ENCODE data around the gene KIF21A. TPM values are rescaled to one million over a fixed set of nuclear protein-coding genes. Genes with fewer than 3 reads are reported as not detected.

Gene KIF21A
- total RNA-seq, 1 donor from 2014 or later: 24.4 TPM

- peaks cover 2% of the 10 kb centered on the region for H3K36me3 Mint-ChIP-seq
- no peaks in the 10 kb centered on the region for H3K27me3 Mint-ChIP-seq (ENCODE audit: low read depth)
- DNase-seq (ENCODE audit: low spot score in 2 of 2, unreplicated experiment in 2 of 2): no peak
- no peak for TF ChIP-seq CTCF (IDR thresholded peaks at IDR 0.05; ENCODE audit: unreplicated experiment)
- no peak overlapping the region for H3K4me3 Mint-ChIP-seq
- no peaks in the 10 kb centered on the region for H3K9me3 Mint-ChIP-seq
- peaks cover 30% of the 10 kb centered on the region for H3K4me1 Mint-ChIP-seq
- no peak overlapping the region for H3K27ac Mint-ChIP-seq
Observed at GRCh38 chr12:39405580-39405979, 37.3 kb downstream of the KIF21A start.

GRCh38 chr12:39404000-39404399 lies 38.9 kb downstream of the KIF21A start:
- DNase-seq (ENCODE audit: low spot score in 2 of 2, unreplicated experiment in 2 of 2): no peak
- peaks cover 25% of the 10 kb centered on the region for H3K4me1 Mint-ChIP-seq
- H3K27ac Mint-ChIP-seq: no peak overlapping the region
- TF ChIP-seq CTCF (IDR thresholded peaks at IDR 0.05; ENCODE audit: unreplicated experiment): no peak
- H3K36me3 Mint-ChIP-seq: peaks cover 2% of the 10 kb centered on the region
- H3K4me3 Mint-ChIP-seq: no peak overlapping the region
- H3K27me3 Mint-ChIP-seq (ENCODE audit: low read depth): no peaks in the 10 kb centered on the region
- no peaks in the 10 kb centered on the region for H3K9me3 Mint-ChIP-seq

DNA sequence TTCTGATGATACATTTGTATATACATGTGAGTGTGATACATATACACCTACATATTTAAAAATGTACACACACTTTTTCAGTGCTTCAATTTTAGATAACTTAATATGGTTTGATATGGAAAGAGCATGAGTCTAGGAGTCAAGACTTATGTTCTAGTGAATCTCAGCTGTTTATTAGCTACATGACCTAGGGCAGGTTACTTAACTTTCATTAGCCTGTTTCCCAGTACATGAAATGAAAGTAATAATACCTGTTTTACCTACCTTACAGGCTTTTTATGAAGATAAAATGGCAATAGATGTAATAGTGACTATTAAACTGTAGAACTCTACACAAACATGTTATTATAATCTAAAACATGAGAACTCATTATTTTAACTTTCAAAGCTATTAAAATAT lies 39.5 kb downstream of the KIF21A start:
- Mint-ChIP-seq H3K27me3 (ENCODE audit: low read depth) (no peaks in the 10 kb centered on the region), H3K4me1 (peaks cover 25% of the 10 kb centered on the region), H3K27ac (no peak overlapping the region), H3K4me3 (no peak overlapping the region), H3K9me3 (no peaks in the 10 kb centered on the region), H3K36me3 (no peaks in the 10 kb centered on the region)
- no peak for DNase-seq (ENCODE audit: low spot score in 2 of 2, unreplicated experiment in 2 of 2)
- no peak for TF ChIP-seq CTCF (IDR thresholded peaks at IDR 0.05; ENCODE audit: unreplicated experiment)

- TF ChIP-seq CTCF (IDR thresholded peaks at IDR 0.05; ENCODE audit: unreplicated experiment): no peak
- Mint-ChIP-seq H3K27ac (no peak overlapping the region), H3K4me1 (peaks cover 25% of the 10 kb centered on the region), H3K36me3 (no peaks in the 10 kb centered on the region), H3K9me3 (no peaks in the 10 kb centered on the region), H3K27me3 (ENCODE audit: low read depth) (no peaks in the 10 kb centered on the region), H3K4me3 (no peak overlapping the region)
- no peak for DNase-seq (ENCODE audit: low spot score in 2 of 2, unreplicated experiment in 2 of 2)
Observed at GRCh38 chr12:39402922-39403321, 40.0 kb downstream of the KIF21A start.

- no peaks in the 10 kb centered on the region for H3K9me3 Mint-ChIP-seq
- DNase-seq (ENCODE audit: low spot score in 2 of 2, unreplicated experiment in 2 of 2): no peak
- no peaks in the 10 kb centered on the region for H3K36me3 Mint-ChIP-seq
- peak overlapping the region; percentile 37 for H3K27ac Mint-ChIP-seq
- no peaks in the 10 kb centered on the region for H3K27me3 Mint-ChIP-seq (ENCODE audit: low read depth)
- peaks cover 17% of the 10 kb centered on the region for H3K4me1 Mint-ChIP-seq
- H3K4me3 Mint-ChIP-seq: no peak overlapping the region
- TF ChIP-seq CTCF (IDR thresholded peaks at IDR 0.05; ENCODE audit: unreplicated experiment): no peak
Observed at GRCh38 chr12:39401459-39401858, 41.5 kb downstream of the KIF21A start.

DNA sequence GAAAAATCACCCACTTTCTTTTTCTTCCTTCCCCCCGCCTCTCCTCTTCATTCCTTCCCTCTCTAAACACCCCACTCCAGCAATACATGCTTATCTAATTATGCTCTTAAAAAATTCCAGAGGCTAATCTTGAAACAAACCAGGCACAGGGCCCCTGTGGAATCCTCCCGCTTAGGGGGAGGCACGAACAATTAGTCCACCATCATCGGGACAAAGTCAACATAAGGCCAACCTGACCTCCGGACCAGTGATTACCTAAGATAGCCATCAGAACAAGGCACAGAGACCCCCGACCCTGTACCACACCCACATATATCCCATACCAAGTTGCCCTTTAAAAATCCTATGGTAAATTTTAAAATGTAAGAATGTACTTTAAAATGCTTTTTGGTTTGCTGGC lies 47.1 kb downstream of the KIF21A start:
- TF ChIP-seq CTCF (IDR thresholded peaks at IDR 0.05; ENCODE audit: unreplicated experiment): no peak
- H3K36me3 Mint-ChIP-seq: no peaks in the 10 kb centered on the region
- no peak for DNase-seq (ENCODE audit: low spot score in 2 of 2, unreplicated experiment in 2 of 2)
- H3K4me1 Mint-ChIP-seq: peaks cover 39% of the 10 kb centered on the region
- H3K9me3 Mint-ChIP-seq: no peaks in the 10 kb centered on the region
- no peaks in the 10 kb centered on the region for H3K27me3 Mint-ChIP-seq (ENCODE audit: low read depth)
- peak overlapping the region; percentile 40 for H3K4me3 Mint-ChIP-seq
- peak overlapping the region; percentile 93 for H3K27ac Mint-ChIP-seq

Measured in mesothelial cell of epicardium (in vitro differentiated cells).